ENCODE measurements around the gene IL13RA1.

IL13RA1 gene

GRCh38 chrX:118736394-118737010 is 9.1 kb downstream of the IL13RA1 start:
- no peak for TF ChIP-seq CTCF (IDR thresholded peaks at IDR 0.05; ENCODE audit: borderline replicate concordance, control extremely low read depth, extremely low read depth, insufficient read depth, missing control alignments)
- in situ Hi-C loops (cut with MboI; ENCODE audit: low sequenced_read_pairs, unreplicated experiment) = no loop called here

GRCh38 chrX:118739577-118739976 is 12.2 kb downstream of the IL13RA1 start:
- in situ Hi-C loops (cut with MboI; ENCODE audit: low sequenced_read_pairs, unreplicated experiment) = no loop called here

More at GRCh38 chrX:118736394-118737010, 9.1 kb downstream of the IL13RA1 start:
- DNase-seq (ENCODE audit: low spot score) = no peak

GRCh38 chrX:118740276-118740889 is 13.0 kb downstream of the IL13RA1 start:
- TF ChIP-seq CTCF (IDR thresholded peaks at IDR 0.05; ENCODE audit: borderline replicate concordance, control extremely low read depth, extremely low read depth, insufficient read depth, missing control alignments) = no peak
- no peak for DNase-seq (ENCODE audit: low spot score)
- in situ Hi-C loops (cut with MboI; ENCODE audit: low sequenced_read_pairs, unreplicated experiment) = no loop called here

More at GRCh38 chrX:118739577-118739976, 12.2 kb downstream of the IL13RA1 start:
- TF ChIP-seq CTCF (IDR thresholded peaks at IDR 0.05; ENCODE audit: borderline replicate concordance, control extremely low read depth, extremely low read depth, insufficient read depth, missing control alignments) = no peak
- DNase-seq (ENCODE audit: low spot score) = no peak

DNA sequence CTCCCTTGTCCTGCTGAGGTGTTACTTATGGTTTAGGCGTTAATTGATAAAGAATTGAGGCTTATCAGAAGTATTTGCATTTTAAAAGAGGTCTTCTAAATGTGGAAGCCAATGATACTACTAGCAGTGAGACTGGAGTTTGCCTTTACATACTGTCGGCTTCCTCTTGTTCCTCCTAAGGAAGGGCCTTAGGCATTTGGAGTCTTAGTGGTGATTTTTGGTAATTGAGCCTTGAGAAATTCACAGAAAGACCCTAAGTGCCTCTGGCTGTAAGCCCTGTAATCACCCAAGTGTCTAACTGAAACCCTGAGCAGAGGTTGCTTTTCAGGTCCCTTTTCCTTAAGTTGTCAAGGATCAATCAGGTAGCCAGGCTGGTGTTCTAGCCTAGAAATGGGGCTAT is 14.8 kb downstream of the IL13RA1 start:
- no peak for DNase-seq (ENCODE audit: low spot score)
- TF ChIP-seq CTCF (IDR thresholded peaks at IDR 0.05; ENCODE audit: borderline replicate concordance, control extremely low read depth, extremely low read depth, insufficient read depth, missing control alignments) = no peak
- in situ Hi-C loops (cut with MboI; ENCODE audit: low sequenced_read_pairs, unreplicated experiment) = no loop called here

GRCh38 chrX:118745570-118745969 is 18.2 kb downstream of the IL13RA1 start:
- in situ Hi-C loops (cut with MboI; ENCODE audit: low sequenced_read_pairs, unreplicated experiment) = no loop called here
- DNase-seq (ENCODE audit: low spot score) = no peak
- TF ChIP-seq CTCF (IDR thresholded peaks at IDR 0.05; ENCODE audit: borderline replicate concordance, control extremely low read depth, extremely low read depth, insufficient read depth, missing control alignments) = no peak

GRCh38 chrX:118751950-118752783 is 24.8 kb downstream of the IL13RA1 start:
- no peak for TF ChIP-seq CTCF (IDR thresholded peaks at IDR 0.05; ENCODE audit: borderline replicate concordance, control extremely low read depth, extremely low read depth, insufficient read depth, missing control alignments)
- in situ Hi-C loops (cut with MboI; ENCODE audit: low sequenced_read_pairs, unreplicated experiment) = no loop called here

More at GRCh38 chrX:118751950-118752783, 24.8 kb downstream of the IL13RA1 start:
- peak; percentile 40 for DNase-seq (ENCODE audit: low spot score)

Data from GM13976 (cell line).